Thymus (tissue), 14 donors: ENCODE data around the gene C12orf75. TPM values are rescaled to one million over a fixed set of nuclear protein-coding genes. Genes with fewer than 3 reads are reported as not detected.
A peak's percentile ranks its signal among the peaks of the same experiment; 100 is the strongest.

Experiments used
- DNase-seq, 9 donors: peaks; one replicate each; pipeline ENCODE4 v3.0.0-alpha.2; 2013; ENCODE audit warnings: low spot score in 9 of 9, low read depth in 6 of 9, missing footprints in 1 of 9
- H3K27ac ChIP-seq, 2 donors: one replicate each; pipeline ENCODE4 v1.5.1; 2013; ENCODE audit warnings: control low read depth in 1 of 2, low read depth in 1 of 2, low read length in 1 of 2, mild to moderate bottlenecking in 1 of 2, moderate library complexity in 1 of 2
- H3K27me3 ChIP-seq, 2 donors: one replicate each; pipeline ENCODE4 v1.5.1; 2013; ENCODE audit warnings: low read length in 1 of 2; ENCODE audit not compliant: control insufficient read depth in 2 of 2, insufficient read depth in 1 of 2
- H3K36me3 ChIP-seq, 2 donors: one replicate each; pipeline ENCODE4 v1.5.1; 2013; ENCODE audit warnings: low read length in 1 of 2, mild to moderate bottlenecking in 1 of 2, moderate library complexity in 1 of 2; ENCODE audit not compliant: control insufficient read depth in 2 of 2, insufficient read depth in 2 of 2
- H3K4me1 ChIP-seq, 2 donors: one replicate each; pipeline ENCODE4 v1.5.1; 2013; ENCODE audit warnings: low read length in 2 of 2; ENCODE audit not compliant: control insufficient read depth in 2 of 2, insufficient read depth in 2 of 2
- H3K4me3 ChIP-seq, 2 donors: one replicate each; pipeline ENCODE4 v1.5.1; 2013; ENCODE audit warnings: low read length in 2 of 2, control low read depth in 1 of 2, mild to moderate bottlenecking in 1 of 2
- H3K9me3 ChIP-seq, 2 donors: one replicate each; pipeline ENCODE4 v1.5.1; 2013; ENCODE audit warnings: low read length in 1 of 2, mild to moderate bottlenecking in 1 of 2; ENCODE audit not compliant: control insufficient read depth in 2 of 2, insufficient read depth in 1 of 2
- WGBS: extraction: QIAGEN DNeasy Blood & Tissue Kit; methylation state at CpG from one replicate; pipeline ENCODE4 v1.1.7; 2013; 5-methylcytosine and 5-hydroxymethylcytosine counted together
- long read RNA-seq, 10 donors: transcript quantifications; one replicate each; lab custom pipeline, GENCODE V29; 2026
- polyA plus RNA-seq: library from polyadenylated mRNA; stranded (reverse); fragments of 200-250 nt; gene quantifications from one replicate; pipeline ENCODE4 v1.2.3, GENCODE V29; 2013
- total RNA-seq: library from RNA; stranded (reverse); fragments of 120-200 nt; gene quantifications from one replicate; pipeline ENCODE4 v1.2.4, GENCODE V29; 2013
- donor health status: healthy.

Gene C12orf75
- 42.6 TPM for total RNA-seq
- polyA plus RNA-seq: 30.0 TPM
- long read RNA-seq, donor 1, partial matches to known transcripts: 0 of 5 reads
- long read RNA-seq, donor 1, other reads (novel, unspliced or antisense): 0 of 5 reads
- long read RNA-seq, donor 2: 0 reads
- long read RNA-seq, donor 3, transcript C12orf75-208 (5 exons, 1,329 nt): minor isoform, 5 of 52 reads
- long read RNA-seq, donor 3, transcript C12orf75-201 (6 exons, 1,366 nt): major isoform, 46 of 52 reads
- long read RNA-seq, donor 3, partial matches to known transcripts: 0 of 52 reads
- long read RNA-seq, donor 3, other reads (novel, unspliced or antisense): 0 of 52 reads
- long read RNA-seq, donor 4, transcript C12orf75-201 (6 exons, 1,366 nt): major isoform, 14 of 16 reads
- long read RNA-seq, donor 4, partial matches to known transcripts: 0 of 16 reads
- long read RNA-seq, donor 4, other reads (novel, unspliced or antisense): 0 of 16 reads
- long read RNA-seq, donor 5, transcript C12orf75-201 (6 exons, 1,366 nt): major isoform, 41 of 52 reads
- long read RNA-seq, donor 5, transcript C12orf75-208 (5 exons, 1,329 nt): minor isoform, 5 of 52 reads
- long read RNA-seq, donor 5, partial matches to known transcripts: 0 of 52 reads
- long read RNA-seq, donor 5, other reads (novel, unspliced or antisense): 0 of 52 reads
- long read RNA-seq, donor 6, transcript C12orf75-201 (6 exons, 1,366 nt): major isoform, 18 of 20 reads
- long read RNA-seq, donor 6, partial matches to known transcripts: 0 of 20 reads
- long read RNA-seq, donor 6, other reads (novel, unspliced or antisense): 0 of 20 reads
- long read RNA-seq, donor 7, transcript C12orf75-201 (6 exons, 1,366 nt): major isoform, 22 of 29 reads
- long read RNA-seq, donor 7, transcript C12orf75-208 (5 exons, 1,329 nt): minor isoform, 5 of 29 reads
- long read RNA-seq, donor 7, partial matches to known transcripts: 0 of 29 reads
- long read RNA-seq, donor 7, other reads (novel, unspliced or antisense): 0 of 29 reads
- long read RNA-seq, donor 8, transcript C12orf75-201 (6 exons, 1,366 nt): major isoform, 13 of 14 reads
- long read RNA-seq, donor 8, partial matches to known transcripts: 0 of 14 reads
- long read RNA-seq, donor 8, other reads (novel, unspliced or antisense): 0 of 14 reads
- long read RNA-seq, donor 9, transcript C12orf75-201 (6 exons, 1,366 nt): major isoform, 18 of 22 reads
- long read RNA-seq, donor 9, partial matches to known transcripts: 0 of 22 reads
- long read RNA-seq, donor 9, other reads (novel, unspliced or antisense): 0 of 22 reads
- long read RNA-seq, donor 10, transcript C12orf75-208 (5 exons, 1,329 nt): minor isoform, 5 of 26 reads
- long read RNA-seq, donor 10, transcript C12orf75-201 (6 exons, 1,366 nt): major isoform, 20 of 26 reads
- long read RNA-seq, donor 10, partial matches to known transcripts: 0 of 26 reads
- long read RNA-seq, donor 10, other reads (novel, unspliced or antisense): 0 of 26 reads

- H3K4me1 ChIP-seq: peaks cover 9 to 28% of the 10 kb centered on the region in 2 donors
- no peaks in the 10 kb centered on the region for H3K36me3 ChIP-seq
- H3K4me3 ChIP-seq: peak within 1 kb of the TSS; percentile 69 to 88
- H3K27me3 ChIP-seq: no peaks in the 10 kb centered on the region
- WGBS: under 1% methylated on average over 66 of the region's 66 CpGs
- no peaks in the 10 kb centered on the region for H3K9me3 ChIP-seq
- H3K27ac ChIP-seq: peak within 1 kb of the TSS; percentile 70 to 75
- peak; percentile 60 to 92 (median 76) for DNase-seq
Measured at GRCh38 chr12:105330283-105330930, at the start of gene C12orf75. C12orf75 (plus strand) TSS chr12:105330691; CDS start chr12:105330892, 201 bp downstream.

- no peak overlapping the region for H3K4me3 ChIP-seq
- H3K36me3 ChIP-seq: no peaks in the 10 kb centered on the region
- no peaks in the 10 kb centered on the region for H3K9me3 ChIP-seq
- WGBS: 95% methylated on average over 6 of the region's 6 CpGs
- H3K27me3 ChIP-seq: no peaks in the 10 kb centered on the region
- no peak overlapping the region for H3K27ac ChIP-seq
- no peaks in the 10 kb centered on the region for H3K4me1 ChIP-seq
- DNase-seq: no peak
Measured at GRCh38 chr12:105280966-105281693, 49.4 kb upstream of the C12orf75 start.

DNA sequence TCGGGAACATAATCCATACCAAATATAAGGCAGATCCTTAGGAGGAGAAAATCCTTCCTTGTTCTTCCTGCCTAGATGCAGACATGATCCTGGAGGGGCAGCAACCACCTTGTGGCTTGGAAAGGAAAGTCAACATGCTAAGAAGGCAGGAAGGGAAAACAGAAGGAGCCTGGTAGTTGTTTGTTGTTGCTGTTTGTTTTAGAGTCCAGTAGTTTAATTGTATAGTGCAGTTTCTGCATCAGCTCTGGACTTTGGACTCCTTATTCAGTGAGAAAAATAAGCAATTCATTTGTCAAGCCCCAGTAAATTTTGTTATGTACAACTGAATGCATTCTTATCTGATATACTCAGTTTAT, 48.8 kb upstream of the C12orf75 start:
- WGBS: 99% methylated on average over 1 of the region's 1 CpG
- H3K9me3 ChIP-seq: no peaks in the 10 kb centered on the region
- H3K27me3 ChIP-seq: no peaks in the 10 kb centered on the region
- no peak overlapping the region for H3K27ac ChIP-seq
- DNase-seq: no peak
- H3K4me3 ChIP-seq: no peak overlapping the region
- no peaks in the 10 kb centered on the region for H3K4me1 ChIP-seq
- H3K36me3 ChIP-seq: no peaks in the 10 kb centered on the region

- WGBS: 98% methylated on average over 1 of the region's 1 CpG
- H3K4me1 ChIP-seq: no peaks in the 10 kb centered on the region
- no peak overlapping the region for H3K4me3 ChIP-seq
- no peak overlapping the region for H3K27ac ChIP-seq
- no peaks in the 10 kb centered on the region for H3K27me3 ChIP-seq
- DNase-seq: no peak
- H3K9me3 ChIP-seq: no peaks in the 10 kb centered on the region
- H3K36me3 ChIP-seq: no peaks in the 10 kb centered on the region
Measured at GRCh38 chr12:105285378-105285777, 45.1 kb upstream of the C12orf75 start.

GRCh38 chr12:105287408-105287807, 43.1 kb upstream of the C12orf75 start:
- Histone ChIP-seq H3K9me3 (no peaks in the 10 kb centered on the region), H3K27ac (no peak overlapping the region)
- 98% methylated on average over 1 of the region's 1 CpG for WGBS

DNA sequence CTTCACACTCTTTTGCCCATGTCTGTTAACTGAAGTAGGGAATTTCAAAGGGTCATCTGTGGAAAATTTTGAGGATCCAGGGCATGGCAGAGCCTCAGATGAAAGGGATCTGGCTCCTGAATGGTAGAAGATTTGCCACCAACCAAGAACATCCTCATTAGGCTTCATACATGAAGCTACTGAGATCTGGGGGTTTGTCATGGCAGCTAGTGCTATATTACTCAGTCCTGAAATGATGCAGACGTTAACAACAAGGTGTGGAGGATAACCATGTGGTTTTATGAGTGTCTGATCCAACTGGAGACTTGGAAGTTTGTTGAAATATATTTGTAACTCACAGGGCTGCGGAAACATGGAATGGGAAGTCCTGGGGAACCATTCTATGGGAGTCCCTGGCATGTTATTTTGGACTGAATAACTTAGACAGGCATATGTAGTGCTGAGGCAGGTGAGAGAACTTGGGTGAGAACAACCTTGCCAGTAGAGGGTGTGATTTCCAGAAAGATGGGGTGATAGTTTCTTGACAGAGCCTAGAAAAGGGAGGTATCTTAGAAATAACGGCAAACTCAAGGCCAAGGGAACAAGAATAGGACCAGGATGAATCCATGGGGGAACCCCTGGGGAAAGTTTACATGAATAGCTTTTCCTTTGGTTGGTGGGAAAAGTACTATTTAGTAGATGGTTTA, 42.0 kb upstream of the C12orf75 start:
- DNase-seq: no peak
- 77% methylated on average over 3 of the region's 3 CpGs for WGBS
- Histone ChIP-seq H3K4me1 (no peaks in the 10 kb centered on the region), H3K27ac (no peak overlapping the region), H3K36me3 (no peaks in the 10 kb centered on the region), H3K9me3 (no peaks in the 10 kb centered on the region), H3K27me3 (no peaks in the 10 kb centered on the region), H3K4me3 (no peak overlapping the region)

More at GRCh38 chr12:105287408-105287807, 43.1 kb upstream of the C12orf75 start:
- Histone ChIP-seq H3K4me1 (no peaks in the 10 kb centered on the region), H3K36me3 (no peaks in the 10 kb centered on the region), H3K27me3 (no peaks in the 10 kb centered on the region), H3K4me3 (no peak overlapping the region)
- DNase-seq: no peak

DNA sequence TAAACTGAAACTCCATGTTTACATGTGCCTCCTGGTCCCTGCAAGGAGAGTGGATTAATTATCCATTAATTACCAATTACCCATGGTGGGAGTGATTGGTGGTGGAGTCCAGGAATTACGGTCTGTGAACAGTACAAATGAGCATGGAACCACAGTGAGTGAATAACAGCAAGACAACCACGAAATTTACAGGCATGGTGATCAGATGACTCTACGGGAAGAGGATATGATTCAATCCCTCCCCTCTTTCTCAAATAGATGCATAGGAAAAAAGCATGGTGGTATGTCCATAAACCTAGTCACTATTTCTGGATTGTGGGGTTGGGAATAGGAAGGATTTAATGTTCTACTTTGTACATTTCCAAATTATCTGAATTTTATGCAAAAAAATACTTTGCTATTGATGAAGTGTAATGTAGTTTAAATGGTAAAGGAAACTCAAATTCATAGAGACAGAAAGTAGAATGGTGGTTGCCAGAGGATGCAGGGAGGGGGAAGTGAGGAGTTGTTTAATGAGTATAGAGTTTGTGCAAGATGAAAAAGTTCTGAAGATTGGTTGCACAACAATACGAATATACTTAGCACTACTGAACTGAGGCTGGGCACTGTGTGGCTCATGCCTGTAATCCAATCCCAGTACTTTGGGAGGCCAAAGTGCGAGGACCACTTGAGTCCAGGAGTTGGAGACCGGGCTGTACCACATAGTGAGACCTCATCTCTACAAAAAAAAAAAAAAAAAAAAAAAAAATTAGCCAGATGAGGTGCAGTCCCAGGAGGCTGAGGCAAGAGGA, 41.2 kb upstream of the C12orf75 start:
- no peaks in the 10 kb centered on the region for H3K27me3 ChIP-seq
- H3K27ac ChIP-seq: no peak overlapping the region
- WGBS: 94% methylated on average over 6 of the region's 6 CpGs
- DNase-seq: no peak
- H3K9me3 ChIP-seq: no peaks in the 10 kb centered on the region
- no peaks in the 10 kb centered on the region for H3K36me3 ChIP-seq
- no peak overlapping the region for H3K4me3 ChIP-seq
- no peaks in the 10 kb centered on the region for H3K4me1 ChIP-seq
